ENCODE results near the gene TMEM69.

DNA sequence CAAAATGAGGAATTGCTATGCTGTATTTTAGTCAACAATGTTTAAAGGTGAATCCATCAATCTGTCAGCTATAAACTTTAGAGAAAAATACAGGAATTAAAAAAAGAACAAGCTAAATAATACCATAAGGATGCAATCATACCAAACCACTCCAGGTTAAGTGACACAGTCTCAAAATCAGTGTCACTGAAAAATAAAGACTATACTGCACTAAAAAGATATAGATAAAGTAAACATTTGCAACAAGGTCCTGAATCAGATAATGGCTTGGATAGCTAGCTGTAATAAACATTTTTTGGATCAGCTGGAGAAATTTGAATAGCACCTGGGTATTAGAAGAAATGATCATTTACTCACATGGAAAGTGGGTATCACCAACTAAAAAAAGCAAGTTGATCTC lies 9.5 kb upstream of the TMEM69 start:
- TF ChIP-seq, protein P1, sequence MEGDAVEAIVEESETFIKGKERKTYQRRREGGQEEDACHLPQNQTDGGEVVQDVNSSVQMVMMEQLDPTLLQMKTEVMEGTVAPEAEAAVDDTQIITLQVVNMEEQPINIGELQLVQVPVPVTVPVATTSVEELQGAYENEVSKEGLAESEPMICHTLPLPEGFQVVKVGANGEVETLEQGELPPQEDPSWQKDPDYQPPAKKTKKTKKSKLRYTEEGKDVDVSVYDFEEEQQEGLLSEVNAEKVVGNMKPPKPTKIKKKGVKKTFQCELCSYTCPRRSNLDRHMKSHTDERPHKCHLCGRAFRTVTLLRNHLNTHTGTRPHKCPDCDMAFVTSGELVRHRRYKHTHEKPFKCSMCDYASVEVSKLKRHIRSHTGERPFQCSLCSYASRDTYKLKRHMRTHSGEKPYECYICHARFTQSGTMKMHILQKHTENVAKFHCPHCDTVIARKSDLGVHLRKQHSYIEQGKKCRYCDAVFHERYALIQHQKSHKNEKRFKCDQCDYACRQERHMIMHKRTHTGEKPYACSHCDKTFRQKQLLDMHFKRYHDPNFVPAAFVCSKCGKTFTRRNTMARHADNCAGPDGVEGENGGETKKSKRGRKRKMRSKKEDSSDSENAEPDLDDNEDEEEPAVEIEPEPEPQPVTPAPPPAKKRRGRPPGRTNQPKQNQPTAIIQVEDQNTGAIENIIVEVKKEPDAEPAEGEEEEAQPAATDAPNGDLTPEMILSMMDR (IDR thresholded peaks at IDR 0.05): no peak
- no peak for TF ChIP-seq POLR2A (IDR thresholded peaks at IDR 0.05)
